A549 (cell line): ENCODE data around the gene EMID1. TPM values are rescaled to one million over a fixed set of nuclear protein-coding genes. Genes with fewer than 3 reads are reported as not detected.

ENCODE experiments used
- ATAC-seq, 2 experiments: fragments of 200-7000 bp in 1 of 2; fragments of >200 bp in 1 of 2; cut with Nextera tagmentation in 1 of 2; cut with Tn5 transposase in 1 of 2; 3 replicates each; pipeline versions ENCODE4 v1.8.0 to v1.9.1; 2018 to 2020; ENCODE audit warnings: mild to moderate bottlenecking in 1 of 2, moderate library complexity in 1 of 2
- CTCF ChIA-PET: fragments of 300-600 bp; sonication (Branson Sonifier 250); formaldehyde crosslinking; extraction: SDS; loops from one replicate; lab custom pipeline; 2021; ENCODE audit warnings: antibody characterized with exemption, inconsistent platforms; lab: Yijun Ruan, JAX
- POLR2A ChIA-PET: fragments of 350-600 bp; formaldehyde crosslinking; extraction: SDS; loops from one replicate; lab custom pipeline; 2021; ENCODE audit warnings: antibody characterized with exemption, inconsistent platforms; lab: Yijun Ruan, JAX
- DNase-seq, 2 experiments: peaks; one replicate each; pipeline versions ENCODE4 v3.0.0 to v3.0.0-alpha.2; 2011 to 2016; ENCODE audit warnings: low read depth in 1 of 2, low spot score in 1 of 2
- FAIRE-seq: peaks from 2 replicates; lab custom pipeline; 2011; peaks lifted over from hg19 to GRCh38; lab: Jason Lieb, UNC
- H3K27ac ChIP-seq, 2 experiments: fragments of >200 bp; sonication (Bioruptor Twin); formaldehyde crosslinking; 3 replicates each; pipeline ENCODE4 v1.5.1; 2016 to 2017
- H3K4me1 ChIP-seq: fragments of >200 bp; sonication (Bioruptor Twin); formaldehyde crosslinking; 3 replicates; pipeline ENCODE4 v1.6.1; 2016
- H3K4me2 ChIP-seq: fragments of >200 bp; sonication (Bioruptor Twin); formaldehyde crosslinking; 3 replicates; pipeline ENCODE4 v1.6.1; 2016
- H3K4me3 ChIP-seq: fragments of >200 bp; sonication (Bioruptor Twin); formaldehyde crosslinking; 3 replicates; pipeline ENCODE4 v1.5.1; 2016
- H3K9me3 ChIP-seq: fragments of >200 bp; sonication (Bioruptor Twin); formaldehyde crosslinking; 3 replicates; pipeline ENCODE4 v1.6.1; 2016
- CBX8 ChIP-seq: fragments of 200-600 bp; sonication (generic); IDR thresholded peaks from 2 replicates; pipeline ENCODE4 v1.6.1; 2016
- CEBPB ChIP-seq, 2 experiments: fragments of >200 bp in 1 of 2; sonication (Bioruptor Twin) in 1 of 2; formaldehyde crosslinking in 1 of 2; IDR thresholded peaks; 2 replicates each; pipeline ENCODE4 v1.6.1; 2012 to 2016
- CHD2 ChIP-seq: fragments of 150-350 bp; IDR thresholded peaks from 2 replicates; pipeline ENCODE4 v1.6.1; 2014; ENCODE audit warnings: low read length; ENCODE audit not compliant: partially characterized antibody
- EHF ChIP-seq: fragments of 250-450 bp; sonication (Bioruptor Pico); IDR thresholded peaks from 2 replicates; pipeline ENCODE4 v1.5.0; 2020; ENCODE audit warnings: mild to moderate bottlenecking
- ESRRA ChIP-seq: fragments of 150-350 bp; IDR thresholded peaks from 2 replicates; pipeline ENCODE4 v1.6.1; 2014; ENCODE audit warnings: mild to moderate bottlenecking, low read length, borderline replicate concordance
- FOXS1 ChIP-seq: fragments of 250-450 bp; sonication (Bioruptor Pico); IDR thresholded peaks from 2 replicates; pipeline ENCODE4 v1.5.0; 2020; ENCODE audit warnings: mild to moderate bottlenecking, moderate library complexity
- HDAC2 ChIP-seq: fragments of 200-600 bp; sonication (generic); IDR thresholded peaks from 2 replicates; pipeline ENCODE4 v1.6.1; 2016
- HOXB13 ChIP-seq: fragments of 250-450 bp; sonication (Bioruptor Pico); IDR thresholded peaks from 2 replicates; pipeline ENCODE4 v1.5.0; 2020; ENCODE audit warnings: low read depth, mild to moderate bottlenecking, moderate library complexity
- HOXB5 ChIP-seq: fragments of 250-450 bp; sonication (Bioruptor Pico); IDR thresholded peaks from 2 replicates; pipeline ENCODE4 v1.5.0; 2020; ENCODE audit warnings: mild to moderate bottlenecking, moderate library complexity
- JUN ChIP-seq, 2 experiments: fragments of >200 bp; sonication (Bioruptor Twin); formaldehyde crosslinking; IDR thresholded peaks; 2 replicates in 1 of 2; 3 replicates in 1 of 2; pipeline ENCODE4 v1.6.1; 2016 to 2017
- JUNB ChIP-seq: fragments of >200 bp; sonication (Bioruptor Twin); formaldehyde crosslinking; IDR thresholded peaks from 2 replicates; pipeline ENCODE4 v1.6.1; 2016
- KDM1A ChIP-seq: fragments of 200-600 bp; sonication (generic); IDR thresholded peaks from 2 replicates; pipeline ENCODE4 v1.6.1; 2016; ENCODE audit warnings: low read depth, mild to moderate bottlenecking
- MAFK ChIP-seq: fragments of 450-650 bp; IDR thresholded peaks from 2 replicates; pipeline ENCODE4 v1.6.1; 2014; ENCODE audit not compliant: partially characterized antibody
- MYC ChIP-seq: IDR thresholded peaks from 2 replicates; pipeline ENCODE4 v1.6.1; 2012; ENCODE audit warnings: mild to moderate bottlenecking, inconsistent platforms, low read length, improper control_type of control experiment, borderline replicate concordance
- NFE2L2 ChIP-seq: fragments of 150-350 bp; conservative IDR thresholded peaks from 2 replicates; pipeline ENCODE4 v1.6.1; 2014; ENCODE audit warnings: low read length
- NR3C1 ChIP-seq: fragments of >200 bp; sonication (Bioruptor Twin); formaldehyde crosslinking; IDR thresholded peaks from 3 replicates; pipeline ENCODE4 v1.6.1; 2017
- PHF8 ChIP-seq: fragments of 200-600 bp; sonication (generic); IDR thresholded peaks from 2 replicates; pipeline ENCODE4 v1.6.1; 2016; ENCODE audit warnings: low read depth, mild to moderate bottlenecking, antibody characterized with exemption, moderate library complexity, borderline replicate concordance
- POLR2A ChIP-seq: IDR thresholded peaks from 2 replicates; pipeline ENCODE4 v1.6.1; 2012; ENCODE audit warnings: mild to moderate bottlenecking, low read length
- POLR2AphosphoS2 ChIP-seq: conservative IDR thresholded peaks from 2 replicates; pipeline ENCODE4 v1.6.1; 2012; ENCODE audit warnings: low read length, improper control_type of control experiment, inconsistent platforms
- RARB ChIP-seq: fragments of 250-450 bp; sonication (Bioruptor Pico); IDR thresholded peaks from 2 replicates; pipeline ENCODE4 v1.8.0; 2021; ENCODE audit warnings: mild to moderate bottlenecking, moderate library complexity
- SMC3 ChIP-seq: fragments of >200 bp; sonication (Bioruptor Twin); formaldehyde crosslinking; IDR thresholded peaks from 3 replicates; pipeline ENCODE4 v1.6.1; 2018; ENCODE audit warnings: inconsistent platforms
- SREBF2 ChIP-seq: fragments of 450-650 bp; IDR thresholded peaks from 2 replicates; pipeline ENCODE4 v1.6.1; 2014; ENCODE audit warnings: mild to moderate bottlenecking, moderate library complexity
- TFCP2L1 ChIP-seq: fragments of 250-450 bp; sonication (Bioruptor Pico); IDR thresholded peaks from 2 replicates; pipeline ENCODE4 v1.5.0; 2021; ENCODE audit warnings: mild to moderate bottlenecking
- ZFP36 ChIP-seq: fragments of 450-650 bp; IDR thresholded peaks from 2 replicates; pipeline ENCODE4 v1.6.1; 2014; ENCODE audit warnings: borderline replicate concordance; ENCODE audit not compliant: partially characterized antibody
- ZNF302 ChIP-seq: fragments of 250-450 bp; sonication (Bioruptor Pico); IDR thresholded peaks from 2 replicates; pipeline ENCODE4 v1.9.0; 2021; ENCODE audit warnings: inconsistent platforms, mild to moderate bottlenecking, moderate library complexity
- WGBS: methylation state at CpG from one replicate; pipeline ENCODE4 v1.1.6; 2017; ENCODE audit errors: missing lambda C conversion rate; 5-methylcytosine and 5-hydroxymethylcytosine counted together
- polyA plus RNA-seq, 4 experiments: library from polyadenylated mRNA; depleted of rRNA in 3 of 4; stranded (reverse); fragments of >200 nt; fragmentation: RNase III in 1 of 4; extraction: RNeasy Plus Mini Kit Qiagen cat#74134 plus additional on column Dnase treatment in 1 of 4; gene quantifications; 2 replicates in 3 of 4; 3 replicates in 1 of 4; pipeline ENCODE4 v1.2.3, GENCODE V29; 2011 to 2017
- TF ChIP-seq, protein P1 (sequence below): fragments of >200 bp; sonication (Bioruptor Twin); formaldehyde crosslinking; IDR thresholded peaks from 2 replicates; pipeline ENCODE4 v1.6.1; 2016
- TF ChIP-seq, protein P2 (sequence below): fragments of >200 bp; sonication (Bioruptor Twin); formaldehyde crosslinking; IDR thresholded peaks from 3 replicates; pipeline ENCODE4 v1.6.1; 2016

EMID1 gene
- polyA plus RNA-seq, 2 of the 4 experiments (the other 2 are of a cell fraction) = 0.28 TPM

DNA sequence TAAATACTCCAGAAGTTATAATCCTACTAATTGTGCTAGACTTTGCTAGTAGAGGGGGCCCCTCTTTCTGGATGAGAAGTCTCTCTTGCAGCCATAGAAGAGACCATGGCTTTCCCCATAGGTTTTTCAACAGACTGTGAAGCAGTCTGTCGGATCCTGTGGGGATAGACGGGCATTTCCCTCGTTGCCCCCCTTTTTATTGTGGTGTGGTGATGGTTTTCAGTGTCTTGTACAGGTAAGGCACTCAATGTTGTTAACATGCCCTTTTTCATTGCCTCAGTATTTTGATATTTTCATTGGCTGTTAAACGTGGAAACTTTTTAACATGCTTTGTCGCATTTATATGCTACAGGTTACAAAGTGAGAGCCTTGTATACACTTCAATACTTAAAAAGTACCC is 84.4 kb downstream of the EMID1 start (continued):
- TF ChIP-seq POLR2A = no peak
- no peak for TF ChIP-seq PHF8
- no peak for TF ChIP-seq POLR2AphosphoS2
- no peak for TF ChIP-seq MYC
- TF ChIP-seq CEBPB (IDR thresholded peaks at IDR 0.05) = no peak

DNA sequence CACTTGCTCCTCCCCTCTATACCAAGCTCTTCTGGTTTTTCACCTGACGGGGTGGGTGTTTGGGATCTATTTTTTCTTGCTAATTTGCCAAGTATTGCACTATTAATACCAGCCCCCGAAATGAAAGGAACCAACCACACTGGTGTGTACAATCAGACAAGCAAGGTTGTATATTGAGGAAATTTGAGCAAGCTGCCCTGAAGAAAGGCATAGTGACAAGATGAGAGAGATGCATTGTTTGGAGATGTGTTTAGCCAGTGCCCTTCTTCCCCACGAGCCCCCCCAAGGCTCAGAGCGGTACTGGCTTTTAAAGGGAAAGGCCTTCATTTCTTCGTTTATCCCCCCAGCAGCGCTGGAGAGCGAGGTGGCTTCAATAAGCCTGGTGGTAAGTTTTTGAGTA is 85.5 kb downstream of the EMID1 start:
- no peak overlapping the region for H3K27ac ChIP-seq
- H3K4me2 ChIP-seq = no peak overlapping the region
- WGBS = 75% methylated on average over 7 of the region's 7 CpGs
- FAIRE-seq = no peak
- CTCF ChIA-PET = interaction anchor here (1.9 kb wide), 1 partner anchor 14 kb away, joined by 4 read pairs; no protein-coding TSS in a partner anchor
- DNase-seq = no peak
- no peak for TF ChIP-seq NR3C1
- TF ChIP-seq MYC = no peak
- no peak for TF ChIP-seq FOXS1
- no peak for TF ChIP-seq ZFP36
- no peak for TF ChIP-seq HOXB5 (CRISPR knock-in tag)
- no peak for TF ChIP-seq HOXB13 (CRISPR knock-in tag)
- TF ChIP-seq PHF8 = no peak
- TF ChIP-seq RARB (CRISPR knock-in tag) = no peak
- TF ChIP-seq CBX8 = no peak
- no peak for TF ChIP-seq CHD2
- no peak for TF ChIP-seq JUNB
- TF ChIP-seq, protein P1, sequence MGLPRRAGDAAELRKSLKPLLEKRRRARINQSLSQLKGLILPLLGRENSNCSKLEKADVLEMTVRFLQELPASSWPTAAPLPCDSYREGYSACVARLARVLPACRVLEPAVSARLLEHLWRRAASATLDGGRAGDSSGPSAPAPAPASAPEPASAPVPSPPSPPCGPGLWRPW = no peak
- TF ChIP-seq HDAC2 = no peak
- no peak for TF ChIP-seq MAFK
- no peak for TF ChIP-seq SREBF2
- TF ChIP-seq TFCP2L1 (CRISPR knock-in tag) = no peak
- H3K9me3 ChIP-seq = no peaks in the 10 kb centered on the region
- H3K4me3 ChIP-seq = no peak overlapping the region
- ATAC-seq = 0 out of 6 replicates have a peak, but pooled peaks of 1 of the 2 experiments have one; percentile 48
- H3K4me1 ChIP-seq = no peaks in the 10 kb centered on the region; the same call in 2 of the 3 replicates
- POLR2A ChIA-PET = no interaction called here

DNA sequence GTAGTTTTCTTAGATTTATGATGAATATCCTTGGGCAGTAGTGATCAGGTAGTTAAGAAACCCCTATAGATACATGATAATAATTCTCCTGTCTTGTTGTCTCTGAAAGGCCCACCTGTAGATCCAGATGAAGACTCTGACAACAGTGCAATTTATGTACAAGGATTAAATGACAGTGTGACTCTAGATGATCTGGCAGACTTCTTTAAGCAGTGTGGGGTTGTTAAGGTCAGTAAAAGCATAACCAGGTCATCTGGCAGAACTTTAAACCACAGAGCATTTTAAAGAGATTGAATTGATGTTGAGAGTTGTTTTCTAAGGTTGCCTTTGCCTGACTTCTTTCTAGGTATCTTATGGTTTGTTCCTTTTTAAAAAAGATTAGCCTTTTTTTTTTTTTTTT is 86.7 kb downstream of the EMID1 start:
- H3K4me3 ChIP-seq = no peak overlapping the region
- no peak for ATAC-seq
- no peak for FAIRE-seq
- no peak overlapping the region for H3K4me2 ChIP-seq
- TF ChIP-seq ZFP36 (no peak), KDM1A (no peak)
- no peaks in the 10 kb centered on the region; the same call in 2 of the 3 replicates for H3K4me1 ChIP-seq
- DNase-seq = no peak
- CTCF ChIA-PET = interaction anchor here (0.6 to 1.0 kb wide), 2 partner anchors 13 to 67 kb away, joined by 3 read pairs; no protein-coding TSS in a partner anchor
- H3K9me3 ChIP-seq = no peaks in the 10 kb centered on the region
- H3K27ac ChIP-seq = no peak overlapping the region
- POLR2A ChIA-PET = no interaction called here

DNA sequence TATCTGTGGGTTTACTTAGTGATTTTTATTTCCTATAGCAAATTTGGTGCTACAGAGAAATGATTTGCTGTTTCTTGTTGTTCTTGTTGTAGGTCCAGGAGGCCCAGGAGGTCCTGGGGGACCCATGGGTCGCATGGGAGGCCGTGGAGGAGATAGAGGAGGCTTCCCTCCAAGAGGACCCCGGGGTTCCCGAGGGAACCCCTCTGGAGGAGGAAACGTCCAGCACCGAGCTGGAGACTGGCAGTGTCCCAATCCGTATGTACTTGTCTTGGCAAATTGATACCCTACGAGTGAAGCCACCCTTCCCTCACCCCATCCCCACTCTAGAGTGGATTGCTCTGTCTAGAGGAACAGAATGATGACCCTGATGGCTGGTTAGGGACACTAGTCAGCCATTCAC is 92.9 kb downstream of the EMID1 start:
- no peak for ATAC-seq

More for the DNA sequence above, 92.9 kb downstream of the EMID1 start:
- ChIA-PET CTCF (interaction anchor here (0.6 kb wide), 1 partner anchor 470 kb away, joined by 3 read pairs; no protein-coding TSS in a partner anchor), POLR2A (no interaction called here)
- H3K4me1 ChIP-seq = peaks cover 7% of the 10 kb centered on the region; the same call in 2 of the 3 replicates
- no peaks in the 10 kb centered on the region for H3K9me3 ChIP-seq
- TF ChIP-seq, protein P2, sequence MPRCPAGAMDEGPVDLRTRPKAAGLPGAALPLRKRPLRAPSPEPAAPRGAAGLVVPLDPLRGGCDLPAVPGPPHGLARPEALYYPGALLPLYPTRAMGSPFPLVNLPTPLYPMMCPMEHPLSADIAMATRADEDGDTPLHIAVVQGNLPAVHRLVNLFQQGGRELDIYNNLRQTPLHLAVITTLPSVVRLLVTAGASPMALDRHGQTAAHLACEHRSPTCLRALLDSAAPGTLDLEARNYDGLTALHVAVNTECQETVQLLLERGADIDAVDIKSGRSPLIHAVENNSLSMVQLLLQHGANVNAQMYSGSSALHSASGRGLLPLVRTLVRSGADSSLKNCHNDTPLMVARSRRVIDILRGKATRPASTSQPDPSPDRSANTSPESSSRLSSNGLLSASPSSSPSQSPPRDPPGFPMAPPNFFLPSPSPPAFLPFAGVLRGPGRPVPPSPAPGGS = no peak
- no peak for TF ChIP-seq PHF8
- TF ChIP-seq SMC3 = no peak
- TF ChIP-seq CHD2 = no peak
- TF ChIP-seq EHF = no peak
- TF ChIP-seq FOXS1 = no peak
- TF ChIP-seq HOXB5 (CRISPR knock-in tag) = no peak
- TF ChIP-seq ESRRA = no peak
- no peak for TF ChIP-seq HDAC2
- no peak for TF ChIP-seq ZNF302
- TF ChIP-seq KDM1A = no peak
- no peak for TF ChIP-seq TFCP2L1 (CRISPR knock-in tag)
- no peak for TF ChIP-seq JUN (IDR thresholded peaks at IDR 0.05)
- TF ChIP-seq NFE2L2 = no peak
- TF ChIP-seq, all 56 proteins: peak for 0
- FAIRE-seq = no peak
- no peak for DNase-seq
- H3K4me2 ChIP-seq = no peak overlapping the region
- no peak overlapping the region for H3K27ac ChIP-seq
- H3K4me3 ChIP-seq = no peak overlapping the region
- WGBS = 90% methylated on average over 8 of the region's 8 CpGs
